Prostate gland (tissue), 2 donors: ENCODE results near the gene CCDC158.

Experiments
- POLR2A ChIP-seq: fragments of 450-650 bp; IDR thresholded peaks from one replicate; pipeline ENCODE4 v1.6.1; 2016; ENCODE audit warnings: antibody characterized with exemption, mild to moderate bottlenecking
- TF ChIP-seq, protein P1 (sequence below), 4 experiments: fragments of 200-600 bp in 2 of 4; fragments of 450-650 bp in 2 of 4; sonication (generic) in 2 of 4; IDR thresholded peaks; 1 replicate in 3 of 4; 2 replicates in 1 of 4; pipeline ENCODE4 v1.5.1; 2016 to 2019; ENCODE audit warnings: antibody characterized with exemption in 4 of 4, mild to moderate bottlenecking in 2 of 4, moderate library complexity in 2 of 4

DNA sequence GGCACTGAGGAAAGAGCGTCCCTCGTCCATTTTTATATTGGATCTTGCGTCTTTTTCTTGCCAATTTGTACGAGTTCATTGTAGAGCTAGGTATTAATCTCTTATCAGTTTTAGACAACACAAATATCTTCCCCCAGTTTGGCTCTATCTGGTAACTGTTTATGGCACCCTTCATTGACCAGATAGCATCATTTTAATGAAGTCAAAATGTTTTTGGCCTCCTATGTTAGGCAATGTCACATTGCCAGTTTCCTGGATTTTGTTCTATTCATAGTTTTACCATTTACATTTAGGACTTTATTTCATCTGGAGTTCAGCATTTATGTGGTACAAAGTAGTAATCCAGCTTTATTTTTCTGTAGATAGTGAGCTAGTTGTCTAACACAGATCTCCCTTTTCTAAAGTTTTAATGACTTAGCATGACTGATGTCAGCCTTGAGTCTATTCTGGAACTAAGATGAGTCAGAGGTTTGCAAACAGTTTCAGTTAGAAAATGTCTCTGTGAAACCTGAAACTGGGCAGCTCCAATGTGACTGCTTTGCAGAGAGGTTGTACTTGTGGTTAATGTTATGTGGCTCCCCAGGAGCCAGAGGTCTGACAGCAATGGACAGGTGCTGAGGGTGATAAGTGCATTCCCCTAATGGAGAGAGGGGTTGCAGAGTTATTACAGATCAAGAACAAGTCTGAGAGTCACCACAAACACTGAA, 119.7 kb downstream of the CCDC158 start:
- TF ChIP-seq, protein P1, sequence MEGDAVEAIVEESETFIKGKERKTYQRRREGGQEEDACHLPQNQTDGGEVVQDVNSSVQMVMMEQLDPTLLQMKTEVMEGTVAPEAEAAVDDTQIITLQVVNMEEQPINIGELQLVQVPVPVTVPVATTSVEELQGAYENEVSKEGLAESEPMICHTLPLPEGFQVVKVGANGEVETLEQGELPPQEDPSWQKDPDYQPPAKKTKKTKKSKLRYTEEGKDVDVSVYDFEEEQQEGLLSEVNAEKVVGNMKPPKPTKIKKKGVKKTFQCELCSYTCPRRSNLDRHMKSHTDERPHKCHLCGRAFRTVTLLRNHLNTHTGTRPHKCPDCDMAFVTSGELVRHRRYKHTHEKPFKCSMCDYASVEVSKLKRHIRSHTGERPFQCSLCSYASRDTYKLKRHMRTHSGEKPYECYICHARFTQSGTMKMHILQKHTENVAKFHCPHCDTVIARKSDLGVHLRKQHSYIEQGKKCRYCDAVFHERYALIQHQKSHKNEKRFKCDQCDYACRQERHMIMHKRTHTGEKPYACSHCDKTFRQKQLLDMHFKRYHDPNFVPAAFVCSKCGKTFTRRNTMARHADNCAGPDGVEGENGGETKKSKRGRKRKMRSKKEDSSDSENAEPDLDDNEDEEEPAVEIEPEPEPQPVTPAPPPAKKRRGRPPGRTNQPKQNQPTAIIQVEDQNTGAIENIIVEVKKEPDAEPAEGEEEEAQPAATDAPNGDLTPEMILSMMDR (IDR thresholded peaks at IDR 0.05) = no peak
- TF ChIP-seq POLR2A = peak; percentile 44
